GM12878 (cell line): ENCODE results near the gene CCDC178.

Experiments
- BACH1 ChIP-seq: fragments of 450-650 bp; IDR thresholded peaks from 2 replicates; pipeline ENCODE4 v1.6.1; 2017; ENCODE audit warnings: mild to moderate bottlenecking, borderline replicate concordance
- EZH2 ChIP-seq: IDR thresholded peaks from 2 replicates; pipeline ENCODE4 v1.6.1; 2012; ENCODE audit warnings: low read depth, mild to moderate bottlenecking, control low read depth, inconsistent platforms, low read length, borderline replicate concordance; ENCODE audit not compliant: control insufficient read depth
- SIN3A ChIP-seq: IDR thresholded peaks from 2 replicates; pipeline ENCODE4 v1.6.1; 2012; ENCODE audit warnings: low read depth, low read length, improper control_type of control experiment
- TF ChIP-seq, protein P1 (sequence below), 3 experiments: IDR thresholded peaks in 2 of 3; conservative IDR thresholded peaks in 1 of 3; 2 replicates each; pipeline ENCODE4 v1.5.1; 2011; ENCODE audit warnings: low read depth in 3 of 3, low read length in 3 of 3, mild to moderate bottlenecking in 3 of 3, control low read depth in 2 of 3, moderate library complexity in 2 of 3, inconsistent platforms in 1 of 3, mixed read lengths in 1 of 3; ENCODE audit not compliant: control insufficient read depth in 2 of 3, insufficient read depth in 1 of 3; ENCODE audit errors: extremely low read depth in 1 of 3

DNA sequence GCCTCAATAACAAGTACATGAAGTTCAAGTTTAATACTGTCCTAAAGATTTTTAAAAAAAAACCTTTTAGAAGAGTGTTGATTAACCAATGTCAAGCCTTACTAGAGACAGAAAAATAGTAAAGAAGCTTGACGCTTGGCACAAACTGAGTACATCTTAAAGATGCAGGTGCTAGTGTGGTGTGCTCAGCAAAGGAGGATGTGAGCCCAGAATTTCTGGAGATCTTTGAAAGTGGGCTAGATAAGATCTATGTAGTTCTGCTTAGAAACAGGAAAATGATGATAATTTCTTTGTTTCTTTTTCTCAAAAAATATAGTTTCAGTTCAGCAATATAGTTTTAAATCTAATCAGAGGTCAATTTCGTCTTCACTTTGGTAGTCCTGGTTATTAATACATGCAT lies 549.4 kb downstream of the CCDC178 start:
- TF ChIP-seq, protein P1, sequence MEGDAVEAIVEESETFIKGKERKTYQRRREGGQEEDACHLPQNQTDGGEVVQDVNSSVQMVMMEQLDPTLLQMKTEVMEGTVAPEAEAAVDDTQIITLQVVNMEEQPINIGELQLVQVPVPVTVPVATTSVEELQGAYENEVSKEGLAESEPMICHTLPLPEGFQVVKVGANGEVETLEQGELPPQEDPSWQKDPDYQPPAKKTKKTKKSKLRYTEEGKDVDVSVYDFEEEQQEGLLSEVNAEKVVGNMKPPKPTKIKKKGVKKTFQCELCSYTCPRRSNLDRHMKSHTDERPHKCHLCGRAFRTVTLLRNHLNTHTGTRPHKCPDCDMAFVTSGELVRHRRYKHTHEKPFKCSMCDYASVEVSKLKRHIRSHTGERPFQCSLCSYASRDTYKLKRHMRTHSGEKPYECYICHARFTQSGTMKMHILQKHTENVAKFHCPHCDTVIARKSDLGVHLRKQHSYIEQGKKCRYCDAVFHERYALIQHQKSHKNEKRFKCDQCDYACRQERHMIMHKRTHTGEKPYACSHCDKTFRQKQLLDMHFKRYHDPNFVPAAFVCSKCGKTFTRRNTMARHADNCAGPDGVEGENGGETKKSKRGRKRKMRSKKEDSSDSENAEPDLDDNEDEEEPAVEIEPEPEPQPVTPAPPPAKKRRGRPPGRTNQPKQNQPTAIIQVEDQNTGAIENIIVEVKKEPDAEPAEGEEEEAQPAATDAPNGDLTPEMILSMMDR (IDR thresholded peaks at IDR 0.05 in 2 of 3, conservative IDR thresholded peaks at IDR 0.05 in 1 of 3; ENCODE audit: control insufficient read depth in 2 of 3, extremely low read depth in 1 of 3, insufficient read depth in 1 of 3, low read depth in 3 of 3, low read length in 3 of 3), result no peak
- TF ChIP-seq SIN3A, result no peak
- no peak for TF ChIP-seq EZH2
- TF ChIP-seq BACH1, result no peak
